Measurements from ENCODE around the gene ESYT2. TPM values are rescaled to one million over a fixed set of nuclear protein-coding genes. Genes with fewer than 3 reads are reported as not detected.

The ESYT2 gene
- total RNA-seq, 1 donor from 2014 or later = 60.9 TPM

DNA sequence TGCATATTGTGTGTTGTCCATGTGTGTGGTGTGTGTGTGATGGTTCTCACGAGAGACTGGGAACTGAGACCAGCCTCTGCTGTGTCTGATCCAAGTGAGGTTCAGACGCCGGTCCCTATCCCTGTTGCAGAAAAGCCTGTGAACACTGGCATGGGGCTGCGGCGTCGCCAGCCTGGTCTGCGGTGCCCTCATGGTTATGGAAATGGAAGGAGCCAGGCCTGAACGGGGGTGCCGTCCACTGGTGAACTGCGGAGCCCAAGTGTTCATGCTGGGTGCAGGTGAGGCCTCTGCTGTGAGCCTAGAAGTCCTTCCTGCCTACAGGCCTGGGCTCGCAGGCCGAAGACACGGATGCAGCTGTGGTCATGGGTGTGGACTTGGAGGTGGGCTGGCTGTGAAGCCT, 106.0 kb downstream of the ESYT2 start:
- Histone ChIP-seq H4K20me1 (ENCODE audit: insufficient read depth, low read length) (no peaks in the 10 kb centered on the region), H3K27ac (ENCODE audit: low read depth, low read length) (no peak overlapping the region), H3K4me2 (ENCODE audit: low read length) (no peak overlapping the region), H3K4me1 (ENCODE audit: insufficient read depth, low read length) (no peaks in the 10 kb centered on the region), H3K36me3 (ENCODE audit: insufficient read depth, low read length) (no peaks in the 10 kb centered on the region), H3K4me3 (ENCODE audit: insufficient read depth, low read depth, low read length) (no peak overlapping the region), H2AFZ (ENCODE audit: low read depth, low read length) (no peak overlapping the region), H3K79me2 (ENCODE audit: insufficient read depth, low read length) (no peaks in the 10 kb centered on the region), H3K27me3 (ENCODE audit: insufficient read depth, low read length) (no peaks in the 10 kb centered on the region), H3K9ac (ENCODE audit: low read length) (no peak overlapping the region), H3K9me3 (ENCODE audit: insufficient read depth, low read depth, low read length) (no peaks in the 10 kb centered on the region)
- peaks cover 4% of the 10 kb centered on the region for H3K9me3 Mint-ChIP-seq (ENCODE audit: unreplicated experiment)
- no peak overlapping the region for H3K27ac Mint-ChIP-seq (ENCODE audit: unreplicated experiment)
- H3K27me3 Mint-ChIP-seq (ENCODE audit: low read depth, unreplicated experiment) = peaks cover 9% of the 10 kb centered on the region
- no peak overlapping the region for H3K4me3 Mint-ChIP-seq (ENCODE audit: unreplicated experiment)
- FAIRE-seq (no peak), DNase-seq (ENCODE audit: low read depth) (no peak)
- no peaks in the 10 kb centered on the region for H3K36me3 Mint-ChIP-seq (ENCODE audit: low read depth, unreplicated experiment)
- H3K4me1 Mint-ChIP-seq (ENCODE audit: low read depth, unreplicated experiment) = no peaks in the 10 kb centered on the region
- TF ChIP-seq EZH2 (IDR thresholded peaks at IDR 0.05; ENCODE audit: insufficient read depth, low read length) = no peak
- TF ChIP-seq, protein P1, sequence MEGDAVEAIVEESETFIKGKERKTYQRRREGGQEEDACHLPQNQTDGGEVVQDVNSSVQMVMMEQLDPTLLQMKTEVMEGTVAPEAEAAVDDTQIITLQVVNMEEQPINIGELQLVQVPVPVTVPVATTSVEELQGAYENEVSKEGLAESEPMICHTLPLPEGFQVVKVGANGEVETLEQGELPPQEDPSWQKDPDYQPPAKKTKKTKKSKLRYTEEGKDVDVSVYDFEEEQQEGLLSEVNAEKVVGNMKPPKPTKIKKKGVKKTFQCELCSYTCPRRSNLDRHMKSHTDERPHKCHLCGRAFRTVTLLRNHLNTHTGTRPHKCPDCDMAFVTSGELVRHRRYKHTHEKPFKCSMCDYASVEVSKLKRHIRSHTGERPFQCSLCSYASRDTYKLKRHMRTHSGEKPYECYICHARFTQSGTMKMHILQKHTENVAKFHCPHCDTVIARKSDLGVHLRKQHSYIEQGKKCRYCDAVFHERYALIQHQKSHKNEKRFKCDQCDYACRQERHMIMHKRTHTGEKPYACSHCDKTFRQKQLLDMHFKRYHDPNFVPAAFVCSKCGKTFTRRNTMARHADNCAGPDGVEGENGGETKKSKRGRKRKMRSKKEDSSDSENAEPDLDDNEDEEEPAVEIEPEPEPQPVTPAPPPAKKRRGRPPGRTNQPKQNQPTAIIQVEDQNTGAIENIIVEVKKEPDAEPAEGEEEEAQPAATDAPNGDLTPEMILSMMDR (IDR thresholded peaks at IDR 0.05; ENCODE audit: insufficient read depth, low read depth, low read length) = no peak

DNA sequence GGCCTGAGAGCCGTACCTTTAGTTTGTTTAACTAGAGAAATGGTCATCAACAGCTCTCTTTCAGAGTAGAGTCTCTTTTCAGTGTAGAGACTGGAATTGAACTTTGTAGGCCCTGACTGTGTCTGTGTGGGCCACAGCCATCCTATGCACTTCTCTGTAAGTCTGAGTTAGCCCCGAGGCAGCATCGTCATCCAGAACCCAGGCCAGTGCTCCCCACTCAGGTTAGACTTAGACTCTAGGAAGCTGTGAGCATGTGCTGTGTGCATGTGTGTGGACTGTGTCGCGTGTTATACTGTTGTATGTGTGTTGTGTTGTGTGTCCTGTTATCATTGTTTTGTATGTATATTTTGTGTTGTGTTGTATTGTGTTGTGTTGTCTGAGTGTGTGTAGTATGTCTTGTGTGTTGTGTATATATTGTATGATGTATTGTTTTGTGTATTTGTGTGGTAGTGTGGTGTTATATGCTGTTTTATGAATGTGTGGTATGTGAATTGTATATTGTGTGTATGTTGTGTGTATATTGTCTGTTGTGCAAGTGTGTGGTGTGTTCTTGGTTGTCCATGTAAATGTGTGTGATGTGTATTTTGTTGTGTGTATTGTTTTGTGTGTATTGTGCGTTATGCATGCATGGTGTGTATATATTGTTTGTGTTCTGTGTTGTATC, 106.6 kb downstream of the ESYT2 start:
- no peak overlapping the region for H3K9ac ChIP-seq (ENCODE audit: low read length)

GRCh38 chr7:158720112-158720511, 109.2 kb downstream of the ESYT2 start:
- Histone ChIP-seq H3K27ac (ENCODE audit: low read depth, low read length) (no peak overlapping the region), H3K36me3 (ENCODE audit: insufficient read depth, low read length) (no peaks in the 10 kb centered on the region), H3K4me3 (ENCODE audit: insufficient read depth, low read depth, low read length) (no peak overlapping the region), H3K9ac (ENCODE audit: low read length) (no peak overlapping the region), H3K9me3 (ENCODE audit: insufficient read depth, low read depth, low read length) (no peaks in the 10 kb centered on the region), H3K4me1 (ENCODE audit: insufficient read depth, low read length) (no peaks in the 10 kb centered on the region), H3K4me2 (ENCODE audit: low read length) (no peak overlapping the region), H4K20me1 (ENCODE audit: insufficient read depth, low read length) (no peaks in the 10 kb centered on the region), H2AFZ (ENCODE audit: low read depth, low read length) (no peak overlapping the region), H3K27me3 (ENCODE audit: insufficient read depth, low read length) (peaks cover 7% of the 10 kb centered on the region), H3K79me2 (ENCODE audit: insufficient read depth, low read length) (no peaks in the 10 kb centered on the region)
- no peak overlapping the region for H3K4me3 Mint-ChIP-seq (ENCODE audit: unreplicated experiment)
- peaks cover 2% of the 10 kb centered on the region for H3K9me3 Mint-ChIP-seq (ENCODE audit: unreplicated experiment)
- H3K4me1 Mint-ChIP-seq (ENCODE audit: low read depth, unreplicated experiment) = no peaks in the 10 kb centered on the region
- no peak for TF ChIP-seq EZH2 (IDR thresholded peaks at IDR 0.05; ENCODE audit: insufficient read depth, low read length)
- TF ChIP-seq, protein P1 (IDR thresholded peaks at IDR 0.05; ENCODE audit: insufficient read depth, low read depth, low read length) = no peak
- peaks cover 23% of the 10 kb centered on the region for H3K27me3 Mint-ChIP-seq (ENCODE audit: low read depth, unreplicated experiment)
- H3K36me3 Mint-ChIP-seq (ENCODE audit: low read depth, unreplicated experiment) = no peaks in the 10 kb centered on the region
- FAIRE-seq (no peak), DNase-seq (ENCODE audit: low read depth) (no peak)
- H3K27ac Mint-ChIP-seq (ENCODE audit: unreplicated experiment) = no peak overlapping the region

More for the DNA sequence above, 106.6 kb downstream of the ESYT2 start:
- H3K4me3 Mint-ChIP-seq (ENCODE audit: unreplicated experiment) = no peak overlapping the region
- no peak overlapping the region for H3K27ac Mint-ChIP-seq (ENCODE audit: unreplicated experiment)
- Histone ChIP-seq H4K20me1 (ENCODE audit: insufficient read depth, low read length) (no peaks in the 10 kb centered on the region), H3K4me1 (ENCODE audit: insufficient read depth, low read length) (no peaks in the 10 kb centered on the region), H3K27me3 (ENCODE audit: insufficient read depth, low read length) (peaks cover 3% of the 10 kb centered on the region), H3K4me3 (ENCODE audit: insufficient read depth, low read depth, low read length) (no peak overlapping the region), H3K79me2 (ENCODE audit: insufficient read depth, low read length) (no peaks in the 10 kb centered on the region), H2AFZ (ENCODE audit: low read depth, low read length) (no peak overlapping the region), H3K36me3 (ENCODE audit: insufficient read depth, low read length) (no peaks in the 10 kb centered on the region), H3K9me3 (ENCODE audit: insufficient read depth, low read depth, low read length) (no peaks in the 10 kb centered on the region), H3K27ac (ENCODE audit: low read depth, low read length) (no peak overlapping the region), H3K4me2 (ENCODE audit: low read length) (no peak overlapping the region)
- FAIRE-seq (no peak), DNase-seq (ENCODE audit: low read depth) (no peak)
- H3K36me3 Mint-ChIP-seq (ENCODE audit: low read depth, unreplicated experiment) = no peaks in the 10 kb centered on the region
- TF ChIP-seq, protein P1 (IDR thresholded peaks at IDR 0.05; ENCODE audit: insufficient read depth, low read depth, low read length) = no peak
- TF ChIP-seq EZH2 (IDR thresholded peaks at IDR 0.05; ENCODE audit: insufficient read depth, low read length) = no peak
- peaks cover 12% of the 10 kb centered on the region for H3K27me3 Mint-ChIP-seq (ENCODE audit: low read depth, unreplicated experiment)
- no peaks in the 10 kb centered on the region for H3K4me1 Mint-ChIP-seq (ENCODE audit: low read depth, unreplicated experiment)
- H3K9me3 Mint-ChIP-seq (ENCODE audit: unreplicated experiment) = peaks cover 6% of the 10 kb centered on the region

Data from astrocyte (in vitro differentiated cells and primary cell).